ENCODE data around the gene TRAPPC14.

DNA sequence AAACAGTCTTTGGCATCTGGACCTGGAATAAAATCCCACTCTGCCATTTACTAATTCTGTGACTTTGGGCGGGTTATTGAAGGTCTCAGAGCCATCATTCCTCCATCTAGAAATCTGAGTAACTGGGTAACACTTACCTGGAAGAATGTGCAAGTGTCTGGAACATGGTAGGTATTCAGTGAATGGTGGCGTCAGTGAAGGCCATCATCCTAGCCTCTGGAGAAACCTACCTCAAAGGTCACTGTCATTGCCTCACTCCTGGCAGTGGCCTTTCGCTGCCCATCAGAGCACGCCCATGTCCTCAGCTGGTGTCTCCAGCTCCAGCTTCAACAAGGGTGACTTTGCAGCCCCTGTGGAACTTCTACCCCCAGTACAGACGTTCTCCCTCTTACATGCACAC is 5.3 kb upstream of the TRAPPC14 start:
- TF ChIP-seq, protein P1, sequence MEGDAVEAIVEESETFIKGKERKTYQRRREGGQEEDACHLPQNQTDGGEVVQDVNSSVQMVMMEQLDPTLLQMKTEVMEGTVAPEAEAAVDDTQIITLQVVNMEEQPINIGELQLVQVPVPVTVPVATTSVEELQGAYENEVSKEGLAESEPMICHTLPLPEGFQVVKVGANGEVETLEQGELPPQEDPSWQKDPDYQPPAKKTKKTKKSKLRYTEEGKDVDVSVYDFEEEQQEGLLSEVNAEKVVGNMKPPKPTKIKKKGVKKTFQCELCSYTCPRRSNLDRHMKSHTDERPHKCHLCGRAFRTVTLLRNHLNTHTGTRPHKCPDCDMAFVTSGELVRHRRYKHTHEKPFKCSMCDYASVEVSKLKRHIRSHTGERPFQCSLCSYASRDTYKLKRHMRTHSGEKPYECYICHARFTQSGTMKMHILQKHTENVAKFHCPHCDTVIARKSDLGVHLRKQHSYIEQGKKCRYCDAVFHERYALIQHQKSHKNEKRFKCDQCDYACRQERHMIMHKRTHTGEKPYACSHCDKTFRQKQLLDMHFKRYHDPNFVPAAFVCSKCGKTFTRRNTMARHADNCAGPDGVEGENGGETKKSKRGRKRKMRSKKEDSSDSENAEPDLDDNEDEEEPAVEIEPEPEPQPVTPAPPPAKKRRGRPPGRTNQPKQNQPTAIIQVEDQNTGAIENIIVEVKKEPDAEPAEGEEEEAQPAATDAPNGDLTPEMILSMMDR (conservative IDR thresholded peaks at IDR 0.05; ENCODE audit: low read depth, low read length), result no peak
- TF ChIP-seq EZH2phosphoT487 (IDR thresholded peaks at IDR 0.05; ENCODE audit: borderline replicate concordance, low read length), result no peak
